ENCODE measurements around the gene ADAP1.
A peak's percentile ranks its signal among the peaks of the same experiment; 100 is the strongest.

Gene ADAP1

GRCh38 chr7:889391-889790, 65.1 kb downstream of the ADAP1 start:
- no peak for DNase-seq

GRCh38 chr7:889025-889390, 65.5 kb downstream of the ADAP1 start:
- no peak for DNase-seq

GRCh38 chr7:888081-889024, 66.1 kb downstream of the ADAP1 start:
- no peak for DNase-seq

- no peak for DNase-seq
Measured at GRCh38 chr7:887488-887820, 67.0 kb downstream of the ADAP1 start.

GRCh38 chr7:886626-887487, 67.6 kb downstream of the ADAP1 start:
- DNase-seq: no peak

- no peak for DNase-seq
Measured at GRCh38 chr7:885893-886625, 68.4 kb downstream of the ADAP1 start.

- DNase-seq: no peak
Measured at GRCh38 chr7:885261-885892, 69.1 kb downstream of the ADAP1 start.

- no peak for DNase-seq
Measured at GRCh38 chr7:884191-885003, 70.1 kb downstream of the ADAP1 start.

- DNase-seq: no peak
Measured at GRCh38 chr7:883055-884021, 71.1 kb downstream of the ADAP1 start.

GRCh38 chr7:882336-883035, 72.0 kb downstream of the ADAP1 start:
- DNase-seq: no peak

GRCh38 chr7:881441-882234, 72.8 kb downstream of the ADAP1 start:
- DNase-seq: no peak

GRCh38 chr7:880450-880849, 74.0 kb downstream of the ADAP1 start:
- no peak for DNase-seq

- DNase-seq: no peak
Measured at GRCh38 chr7:879706-880105, 74.8 kb downstream of the ADAP1 start.

GRCh38 chr7:879093-879492, 75.4 kb downstream of the ADAP1 start:
- no peak for DNase-seq

- no peak for DNase-seq
Measured at GRCh38 chr7:877312-878232, 76.9 kb downstream of the ADAP1 start.

- DNase-seq: no peak
Measured at GRCh38 chr7:876972-877311, 77.5 kb downstream of the ADAP1 start.

GRCh38 chr7:876077-876971, 78.2 kb downstream of the ADAP1 start, which contains the start of gene GET4:
TSS of gene GET4 (plus strand) at chr7:876554. CDS start at chr7:876646, 92 bp downstream.
- DNase-seq: peak; percentile 90
